Mesendoderm (in vitro differentiated cells): ENCODE measurements around the gene URB2.

Source experiments
- DNase-seq: peaks from one replicate; pipeline ENCODE4 v3.0.0; 2013
- H2AK5ac ChIP-seq: 2 replicates; pipeline ENCODE4 v1.6.1; 2013; ENCODE audit warnings: low read length, inconsistent platforms
- H2BK120ac ChIP-seq: 2 replicates; pipeline ENCODE4 v1.6.1; 2013; ENCODE audit warnings: low read depth, mild to moderate bottlenecking, low read length, moderate library complexity, mixed read lengths
- H2BK15ac ChIP-seq: replicated peaks from 2 replicates; pipeline ENCODE4 v1.6.1; 2013; ENCODE audit warnings: low read depth, mild to moderate bottlenecking, moderate library complexity
- H2BK5ac ChIP-seq: 2 replicates; pipeline ENCODE4 v1.6.1; 2013; ENCODE audit warnings: low read length, inconsistent platforms
- H3K18ac ChIP-seq: 2 replicates; pipeline ENCODE4 v1.6.1; 2013; ENCODE audit warnings: mild to moderate bottlenecking, low read length, mixed read lengths
- H3K23ac ChIP-seq: one replicate; pipeline ENCODE4 v1.6.1; 2013; ENCODE audit warnings: low read length
- H3K27ac ChIP-seq: 2 replicates; pipeline ENCODE4 v1.5.1; 2013; ENCODE audit warnings: low read depth, mild to moderate bottlenecking, inconsistent platforms, low read length, moderate library complexity
- H3K27me3 ChIP-seq: 2 replicates; pipeline ENCODE4 v1.6.1; 2013; ENCODE audit warnings: low read length, control low read depth, mild to moderate bottlenecking, inconsistent platforms; ENCODE audit not compliant: insufficient read depth, poor library complexity
- H3K36me3 ChIP-seq: 2 replicates; pipeline ENCODE4 v1.6.1; 2013; ENCODE audit warnings: low read length, inconsistent platforms; ENCODE audit not compliant: control insufficient read depth, insufficient read depth
- H3K4ac ChIP-seq: one replicate; pipeline ENCODE4 v1.6.1; 2013; ENCODE audit warnings: low read depth, mild to moderate bottlenecking, low read length, moderate library complexity
- H3K4me1 ChIP-seq: 2 replicates; pipeline ENCODE4 v1.6.1; 2013; ENCODE audit warnings: low read depth, low read length, inconsistent platforms; ENCODE audit not compliant: control insufficient read depth
- H3K4me2 ChIP-seq: 2 replicates; pipeline ENCODE4 v1.6.1; 2013; ENCODE audit warnings: low read length
- H3K4me3 ChIP-seq: 2 replicates; pipeline ENCODE4 v1.5.1; 2013; ENCODE audit warnings: mild to moderate bottlenecking, low read length
- H3K56ac ChIP-seq: one replicate; pipeline ENCODE4 v1.6.1; 2013; ENCODE audit warnings: low read length
- H3K79me1 ChIP-seq: 2 replicates; pipeline ENCODE4 v1.6.1; 2013; ENCODE audit warnings: low read length, inconsistent platforms
- H3K79me2 ChIP-seq: 2 replicates; pipeline ENCODE4 v1.6.1; 2013; ENCODE audit warnings: mild to moderate bottlenecking, low read length; ENCODE audit not compliant: control insufficient read depth, insufficient read depth
- H3K9ac ChIP-seq: 2 replicates; pipeline ENCODE4 v1.6.1; 2013; ENCODE audit warnings: low read length, inconsistent platforms
- H4K5ac ChIP-seq: one replicate; pipeline ENCODE4 v1.6.1; 2013; ENCODE audit warnings: low read length
- H4K8ac ChIP-seq: one replicate; pipeline ENCODE4 v1.6.1; 2013; ENCODE audit warnings: low read depth, mild to moderate bottlenecking, control low read depth, low read length, moderate library complexity
- WGBS: extraction: QIAGEN DNeasy Blood & Tissue Kit; methylation state at CpG from one replicate; pipeline ENCODE4 v1.1.7; 2013; ENCODE audit warnings: low lambda C conversion rate, missing lambda C conversion rate; ENCODE audit not compliant: insufficient coverage; ENCODE audit errors: extremely low coverage; 5-methylcytosine and 5-hydroxymethylcytosine counted together

The URB2 gene

DNA sequence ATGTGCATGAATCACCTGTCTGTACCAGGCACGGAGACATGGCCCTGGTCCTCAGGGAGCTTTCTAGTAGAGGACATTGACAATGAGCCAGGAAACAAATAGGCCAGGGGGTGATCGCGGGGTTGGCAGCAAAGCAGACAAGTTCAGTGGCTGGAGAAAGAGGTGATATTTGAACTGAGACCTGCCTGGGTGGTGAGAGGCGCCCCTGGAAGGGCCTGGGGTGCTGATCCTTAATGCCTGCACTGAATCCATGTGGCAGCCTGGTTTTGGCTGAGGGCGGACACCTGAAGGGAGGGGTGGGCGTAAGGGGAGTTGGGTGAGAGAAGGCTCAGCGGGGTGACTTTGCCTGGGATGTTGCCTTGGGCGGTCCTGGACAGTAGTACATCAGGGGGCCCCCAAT, 35.9 kb downstream of the URB2 start:
- no peak overlapping the region for H2BK15ac ChIP-seq
- H3K4me3 ChIP-seq: no peak overlapping the region
- H3K18ac ChIP-seq: no peak overlapping the region
- H2BK120ac ChIP-seq: no peak overlapping the region
- H3K79me2 ChIP-seq: no peaks in the 10 kb centered on the region
- no peak overlapping the region for H2BK5ac ChIP-seq
- no peaks in the 10 kb centered on the region for H3K4me1 ChIP-seq
- H3K56ac ChIP-seq: no peak overlapping the region
- H3K79me1 ChIP-seq: no peaks in the 10 kb centered on the region
- no peak overlapping the region for H4K8ac ChIP-seq
- no peak overlapping the region for H4K5ac ChIP-seq
- DNase-seq: no peak
- no peak overlapping the region for H3K4ac ChIP-seq
- H3K23ac ChIP-seq: no peak overlapping the region
- H2AK5ac ChIP-seq: no peak overlapping the region
- WGBS: no CpG with 5 or more reads among the region's 8 CpGs
- H3K9ac ChIP-seq: no peak overlapping the region
- H3K36me3 ChIP-seq: no peaks in the 10 kb centered on the region
- H3K27ac ChIP-seq: no peak overlapping the region
- no peaks in the 10 kb centered on the region for H3K27me3 ChIP-seq
- H3K4me2 ChIP-seq: no peak overlapping the region

- Histone ChIP-seq H3K79me2 (no peaks in the 10 kb centered on the region), H3K4me2 (no peak overlapping the region), H3K27ac (no peak overlapping the region), H3K79me1 (no peaks in the 10 kb centered on the region), H3K4ac (no peak overlapping the region), H3K4me3 (no peak overlapping the region), H3K23ac (no peak overlapping the region), H4K8ac (no peak overlapping the region), H3K4me1 (no peaks in the 10 kb centered on the region), H3K27me3 (no peaks in the 10 kb centered on the region), H2BK120ac (no peak overlapping the region), H3K56ac (no peak overlapping the region), H2BK5ac (no peak overlapping the region), H4K5ac (no peak overlapping the region), H3K18ac (no peak overlapping the region), H3K36me3 (no peaks in the 10 kb centered on the region), H3K9ac (no peak overlapping the region), H2BK15ac (no peak overlapping the region), H2AK5ac (no peak overlapping the region)
- DNase-seq: no peak
- no CpG with 5 or more reads among the region's 9 CpGs for WGBS
Observed at GRCh38 chr1:229664133-229664689, 38.2 kb downstream of the URB2 start.

GRCh38 chr1:229665912-229666558, 40.0 kb downstream of the URB2 start:
- H3K36me3 ChIP-seq: no peaks in the 10 kb centered on the region
- H3K4me3 ChIP-seq: no peak overlapping the region
- H2BK120ac ChIP-seq: no peak overlapping the region
- no peak overlapping the region for H3K9ac ChIP-seq
- H2BK15ac ChIP-seq: no peak overlapping the region
- no peak overlapping the region for H3K27ac ChIP-seq
- WGBS: no CpG with 5 or more reads among the region's 7 CpGs
- H3K27me3 ChIP-seq: no peaks in the 10 kb centered on the region
- H4K8ac ChIP-seq: no peak overlapping the region
- H3K4me2 ChIP-seq: no peak overlapping the region
- H2BK5ac ChIP-seq: no peak overlapping the region
- no peak overlapping the region for H4K5ac ChIP-seq
- no peak overlapping the region for H3K4ac ChIP-seq
- no peaks in the 10 kb centered on the region for H3K79me2 ChIP-seq
- H3K79me1 ChIP-seq: no peaks in the 10 kb centered on the region
- H3K4me1 ChIP-seq: no peaks in the 10 kb centered on the region
- DNase-seq: no peak
- no peak overlapping the region for H3K23ac ChIP-seq
- no peak overlapping the region for H3K56ac ChIP-seq
- H3K18ac ChIP-seq: no peak overlapping the region
- H2AK5ac ChIP-seq: no peak overlapping the region

DNA sequence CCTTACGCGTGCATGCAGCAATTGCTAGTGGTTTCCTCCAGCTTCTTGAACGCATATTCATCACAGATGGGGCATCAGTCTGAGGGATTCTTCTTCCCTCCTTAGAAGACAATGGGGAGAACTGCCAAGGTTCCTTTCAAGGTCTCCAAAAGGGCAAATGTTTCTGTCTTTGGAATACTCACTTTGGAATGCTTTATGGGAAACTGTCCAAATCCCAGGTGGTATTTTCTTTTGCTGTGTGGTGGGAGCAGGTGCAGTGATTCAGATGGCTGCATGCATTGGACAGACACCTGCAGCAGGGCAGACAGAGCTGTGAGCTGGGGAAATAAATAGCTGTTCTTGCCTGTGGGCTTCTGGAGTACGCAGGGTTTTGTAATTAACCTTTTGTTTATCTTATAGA, 40.5 kb downstream of the URB2 start:
- Histone ChIP-seq H3K79me1 (no peaks in the 10 kb centered on the region), H2BK5ac (no peak overlapping the region), H2BK15ac (no peak overlapping the region), H3K4me2 (no peak overlapping the region), H2BK120ac (no peak overlapping the region), H3K56ac (no peak overlapping the region), H3K27ac (no peak overlapping the region), H4K8ac (no peak overlapping the region), H4K5ac (no peak overlapping the region), H3K36me3 (no peaks in the 10 kb centered on the region), H2AK5ac (no peak overlapping the region), H3K9ac (no peak overlapping the region), H3K27me3 (no peaks in the 10 kb centered on the region), H3K4me3 (no peak overlapping the region), H3K4me1 (no peaks in the 10 kb centered on the region), H3K23ac (no peak overlapping the region), H3K18ac (no peak overlapping the region), H3K79me2 (no peaks in the 10 kb centered on the region), H3K4ac (no peak overlapping the region)
- DNase-seq: no peak
- no CpG with 5 or more reads among the region's 4 CpGs for WGBS

- H3K4me3 ChIP-seq: no peak overlapping the region
- H3K9ac ChIP-seq: no peak overlapping the region
- no peak overlapping the region for H3K4ac ChIP-seq
- no peak overlapping the region for H3K27ac ChIP-seq
- H3K23ac ChIP-seq: no peak overlapping the region
- no peak for DNase-seq
- no peak overlapping the region for H4K8ac ChIP-seq
- H3K79me2 ChIP-seq: no peaks in the 10 kb centered on the region
- no peak overlapping the region for H2BK120ac ChIP-seq
- WGBS: no CpG with 5 or more reads among the region's 4 CpGs
- H3K4me1 ChIP-seq: no peaks in the 10 kb centered on the region
- no peak overlapping the region for H3K56ac ChIP-seq
- H3K18ac ChIP-seq: no peak overlapping the region
- H2BK15ac ChIP-seq: no peak overlapping the region
- no peaks in the 10 kb centered on the region for H3K27me3 ChIP-seq
- H2BK5ac ChIP-seq: no peak overlapping the region
- H4K5ac ChIP-seq: no peak overlapping the region
- no peaks in the 10 kb centered on the region for H3K79me1 ChIP-seq
- H2AK5ac ChIP-seq: no peak overlapping the region
- no peak overlapping the region for H3K4me2 ChIP-seq
- no peaks in the 10 kb centered on the region for H3K36me3 ChIP-seq
Observed at GRCh38 chr1:229669333-229669732, 43.3 kb downstream of the URB2 start.

GRCh38 chr1:229671310-229671709, 45.3 kb downstream of the URB2 start:
- Histone ChIP-seq H2BK15ac (no peak overlapping the region), H3K27ac (no peak overlapping the region), H3K79me2 (no peaks in the 10 kb centered on the region), H3K27me3 (no peaks in the 10 kb centered on the region), H3K18ac (no peak overlapping the region), H3K4me3 (no peak overlapping the region), H3K9ac (no peak overlapping the region), H4K8ac (no peak overlapping the region), H3K4me1 (no peaks in the 10 kb centered on the region), H3K4ac (no peak overlapping the region), H4K5ac (no peak overlapping the region), H3K4me2 (no peak overlapping the region), H2AK5ac (no peak overlapping the region), H3K23ac (no peak overlapping the region), H3K79me1 (no peaks in the 10 kb centered on the region), H3K56ac (no peak overlapping the region), H2BK120ac (no peak overlapping the region), H2BK5ac (no peak overlapping the region), H3K36me3 (no peaks in the 10 kb centered on the region)
- no CpG with 5 or more reads among the region's 5 CpGs for WGBS
- DNase-seq: no peak
